DOHH2 (cell line): Measurements from ENCODE around the gene UBE2N.

Experiments
- CTCF ChIP-seq: fragments of 200-600 bp; sonication (generic); IDR thresholded peaks from one replicate; pipeline ENCODE4 v1.5.1; 2014; ENCODE audit warnings: antibody characterized with exemption, mild to moderate bottlenecking, low read depth, low read length; ENCODE audit not compliant: poor library complexity, severe bottlenecking
- EZH2phosphoT487 ChIP-seq: fragments of 200-600 bp; sonication (generic); IDR thresholded peaks from 2 replicates; pipeline ENCODE4 v1.6.1; 2017; ENCODE audit warnings: borderline replicate concordance, mild to moderate bottlenecking, antibody characterized with exemption, low read length, moderate library complexity, mixed read lengths

DNA sequence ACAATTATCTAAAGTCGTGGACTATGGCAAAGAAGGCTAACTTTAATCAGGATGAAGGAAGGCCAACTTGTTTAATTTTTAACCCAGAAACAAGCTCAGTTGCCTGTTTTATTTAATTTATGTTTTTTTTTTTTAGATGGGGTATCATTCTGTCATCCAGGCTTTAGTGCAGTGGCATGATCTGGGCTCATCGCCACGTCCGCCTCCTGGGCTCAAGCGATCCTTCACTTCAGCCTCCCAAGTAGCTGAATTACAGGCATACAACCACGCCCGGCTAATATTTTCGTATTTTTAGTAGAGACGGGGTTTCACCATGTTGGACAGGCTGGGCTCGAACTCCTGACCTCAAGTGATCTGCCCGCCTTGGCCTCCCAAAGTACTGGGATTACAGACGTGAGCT, 44.3 kb downstream of the UBE2N start:
- TF ChIP-seq CTCF (no peak), EZH2phosphoT487 (no peak)
